Astrocyte (in vitro differentiated cells and primary cell): ENCODE results near the gene EPB41L4B. TPM values are rescaled to one million over a fixed set of nuclear protein-coding genes. Genes with fewer than 3 reads are reported as not detected.

Source experiments
- DNase-seq: peaks from one replicate; pipeline ENCODE4 v3.0.0-alpha.2; 2010; ENCODE audit warnings: low read depth
- FAIRE-seq: peaks from 2 replicates; lab custom pipeline; 2011; peaks lifted over from hg19 to GRCh38; lab: Jason Lieb, UNC
- H2AFZ ChIP-seq: 2 replicates; pipeline ENCODE4 v1.6.0; 2012; ENCODE audit warnings: low read depth, low read length, inconsistent platforms
- H3K27ac ChIP-seq: 2 replicates; pipeline ENCODE4 v1.5.1; 2011; ENCODE audit warnings: low read depth, low read length, inconsistent platforms
- H3K27me3 ChIP-seq: 2 replicates; pipeline ENCODE4 v1.6.0; 2011; ENCODE audit warnings: low read length, inconsistent platforms; ENCODE audit not compliant: insufficient read depth
- H3K36me3 ChIP-seq: 2 replicates; pipeline ENCODE4 v1.5.1; 2011; ENCODE audit warnings: low read length, inconsistent platforms; ENCODE audit not compliant: insufficient read depth
- H3K4me1 ChIP-seq: 2 replicates; pipeline ENCODE4 v1.5.1; 2011; ENCODE audit warnings: low read length, inconsistent platforms; ENCODE audit not compliant: insufficient read depth
- H3K4me2 ChIP-seq: 2 replicates; pipeline ENCODE4 v1.6.0; 2012; ENCODE audit warnings: low read length, inconsistent platforms
- H3K4me3 ChIP-seq: 2 replicates; pipeline ENCODE4 v1.5.1; 2011; ENCODE audit warnings: low read depth, mild to moderate bottlenecking, low read length, inconsistent platforms; ENCODE audit not compliant: insufficient read depth
- H3K79me2 ChIP-seq: 2 replicates; pipeline ENCODE4 v1.6.0; 2012; ENCODE audit warnings: mild to moderate bottlenecking, low read length, inconsistent platforms; ENCODE audit not compliant: insufficient read depth
- H3K9ac ChIP-seq: 2 replicates; pipeline ENCODE4 v1.6.0; 2012; ENCODE audit warnings: mild to moderate bottlenecking, low read length, inconsistent platforms
- H3K9me3 ChIP-seq: 2 replicates; pipeline ENCODE4 v1.5.1; 2012; ENCODE audit warnings: low read depth, mild to moderate bottlenecking, low read length, inconsistent platforms; ENCODE audit not compliant: insufficient read depth
- H4K20me1 ChIP-seq: 2 replicates; pipeline ENCODE4 v1.6.0; 2012; ENCODE audit warnings: low read length, inconsistent platforms; ENCODE audit not compliant: insufficient read depth
- H3K27ac Mint-ChIP-seq: one replicate; pipeline ENCODE4 v1.8.0; 2021; ENCODE audit warnings: mild to moderate bottlenecking, mixed read lengths; ENCODE audit not compliant: unreplicated experiment
- H3K27me3 Mint-ChIP-seq: one replicate; pipeline ENCODE4 v1.8.0; 2021; ENCODE audit warnings: low read depth, mixed read lengths; ENCODE audit not compliant: unreplicated experiment
- H3K36me3 Mint-ChIP-seq: one replicate; pipeline ENCODE4 v1.8.0; 2021; ENCODE audit warnings: low read depth, mixed read lengths; ENCODE audit not compliant: unreplicated experiment
- H3K4me1 Mint-ChIP-seq: one replicate; pipeline ENCODE4 v1.8.0; 2021; ENCODE audit warnings: low read depth, mixed read lengths; ENCODE audit not compliant: unreplicated experiment
- H3K4me3 Mint-ChIP-seq: one replicate; pipeline ENCODE4 v1.8.0; 2021; ENCODE audit warnings: mild to moderate bottlenecking, moderate library complexity, mixed read lengths; ENCODE audit not compliant: unreplicated experiment
- H3K9me3 Mint-ChIP-seq: one replicate; pipeline ENCODE4 v1.8.0; 2021; ENCODE audit warnings: mild to moderate bottlenecking, mixed read lengths; ENCODE audit not compliant: unreplicated experiment
- EZH2 ChIP-seq: IDR thresholded peaks from 2 replicates; pipeline ENCODE4 v1.6.1; 2012; ENCODE audit warnings: mild to moderate bottlenecking, low read length, inconsistent platforms; ENCODE audit not compliant: insufficient read depth
- total RNA-seq: library from RNA; stranded (reverse); gene quantifications from 2 replicates; pipeline ENCODE4 v1.2.1, GENCODE V29; 2021
- TF ChIP-seq, protein P1 (sequence below): IDR thresholded peaks from 2 replicates; pipeline ENCODE4 v1.5.1; 2011; ENCODE audit warnings: low read depth, mild to moderate bottlenecking, inconsistent platforms, low read length, moderate library complexity; ENCODE audit not compliant: insufficient read depth

Gene EPB41L4B
- total RNA-seq, 1 donor from 2014 or later, result 2.0 TPM

DNA sequence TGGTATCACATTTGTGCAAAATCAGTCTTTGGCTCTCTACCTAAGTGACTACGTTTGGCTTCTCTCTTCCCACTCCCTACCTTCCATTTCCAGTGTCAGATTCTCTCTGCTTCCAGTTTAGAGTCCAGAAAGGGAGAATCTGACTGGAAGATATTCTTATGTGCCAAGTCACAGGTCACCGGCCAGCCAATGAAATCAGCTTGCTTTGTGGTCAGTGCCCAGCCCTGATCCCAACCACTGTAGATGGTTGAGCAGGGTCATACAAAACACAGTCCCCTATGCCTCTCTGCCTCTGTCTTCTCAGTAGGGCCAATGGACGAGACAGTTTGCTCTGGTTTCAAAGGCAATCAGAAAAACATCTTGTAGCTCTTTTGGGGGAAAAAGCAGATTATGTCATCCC is 15.6 kb upstream of the EPB41L4B start:
- H3K27ac ChIP-seq, result no peak overlapping the region
- H3K9me3 Mint-ChIP-seq, result no peaks in the 10 kb centered on the region
- no peak overlapping the region for H3K4me2 ChIP-seq
- DNase-seq (no peak), FAIRE-seq (no peak)
- no peaks in the 10 kb centered on the region for H3K4me1 ChIP-seq
- no peaks in the 10 kb centered on the region for H3K36me3 Mint-ChIP-seq
- H3K79me2 ChIP-seq, result no peaks in the 10 kb centered on the region
- no peak overlapping the region for H2AFZ ChIP-seq
- H3K27me3 Mint-ChIP-seq, result peaks cover 6% of the 10 kb centered on the region
- no peaks in the 10 kb centered on the region for H3K4me1 Mint-ChIP-seq
- no peak overlapping the region for H3K4me3 ChIP-seq
- no peaks in the 10 kb centered on the region for H4K20me1 ChIP-seq
- no peak overlapping the region for H3K4me3 Mint-ChIP-seq
- peaks cover 18% of the 10 kb centered on the region for H3K27me3 ChIP-seq
- no peak overlapping the region for H3K27ac Mint-ChIP-seq
- no peak overlapping the region for H3K9ac ChIP-seq
- H3K36me3 ChIP-seq, result no peaks in the 10 kb centered on the region
- no peaks in the 10 kb centered on the region for H3K9me3 ChIP-seq
- TF ChIP-seq, protein P1, sequence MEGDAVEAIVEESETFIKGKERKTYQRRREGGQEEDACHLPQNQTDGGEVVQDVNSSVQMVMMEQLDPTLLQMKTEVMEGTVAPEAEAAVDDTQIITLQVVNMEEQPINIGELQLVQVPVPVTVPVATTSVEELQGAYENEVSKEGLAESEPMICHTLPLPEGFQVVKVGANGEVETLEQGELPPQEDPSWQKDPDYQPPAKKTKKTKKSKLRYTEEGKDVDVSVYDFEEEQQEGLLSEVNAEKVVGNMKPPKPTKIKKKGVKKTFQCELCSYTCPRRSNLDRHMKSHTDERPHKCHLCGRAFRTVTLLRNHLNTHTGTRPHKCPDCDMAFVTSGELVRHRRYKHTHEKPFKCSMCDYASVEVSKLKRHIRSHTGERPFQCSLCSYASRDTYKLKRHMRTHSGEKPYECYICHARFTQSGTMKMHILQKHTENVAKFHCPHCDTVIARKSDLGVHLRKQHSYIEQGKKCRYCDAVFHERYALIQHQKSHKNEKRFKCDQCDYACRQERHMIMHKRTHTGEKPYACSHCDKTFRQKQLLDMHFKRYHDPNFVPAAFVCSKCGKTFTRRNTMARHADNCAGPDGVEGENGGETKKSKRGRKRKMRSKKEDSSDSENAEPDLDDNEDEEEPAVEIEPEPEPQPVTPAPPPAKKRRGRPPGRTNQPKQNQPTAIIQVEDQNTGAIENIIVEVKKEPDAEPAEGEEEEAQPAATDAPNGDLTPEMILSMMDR, result no peak
- TF ChIP-seq EZH2, result no peak

- Mint-ChIP-seq H3K4me3 (no peak overlapping the region), H3K9me3 (no peaks in the 10 kb centered on the region), H3K27ac (no peak overlapping the region), H3K27me3 (peaks cover 6% of the 10 kb centered on the region), H3K36me3 (no peaks in the 10 kb centered on the region), H3K4me1 (no peaks in the 10 kb centered on the region)
- DNase-seq (no peak), FAIRE-seq (no peak)
- Histone ChIP-seq H3K27ac (no peak overlapping the region), H3K4me1 (no peaks in the 10 kb centered on the region), H3K36me3 (no peaks in the 10 kb centered on the region), H3K9ac (no peak overlapping the region), H3K9me3 (no peaks in the 10 kb centered on the region), H3K79me2 (no peaks in the 10 kb centered on the region), H2AFZ (no peak overlapping the region), H3K27me3 (peaks cover 18% of the 10 kb centered on the region), H3K4me3 (no peak overlapping the region), H4K20me1 (no peaks in the 10 kb centered on the region), H3K4me2 (no peak overlapping the region)
- TF ChIP-seq, protein P1, result no peak
- no peak for TF ChIP-seq EZH2
Measured at GRCh38 chr9:109335929-109336328, 15.1 kb upstream of the EPB41L4B start.

DNA sequence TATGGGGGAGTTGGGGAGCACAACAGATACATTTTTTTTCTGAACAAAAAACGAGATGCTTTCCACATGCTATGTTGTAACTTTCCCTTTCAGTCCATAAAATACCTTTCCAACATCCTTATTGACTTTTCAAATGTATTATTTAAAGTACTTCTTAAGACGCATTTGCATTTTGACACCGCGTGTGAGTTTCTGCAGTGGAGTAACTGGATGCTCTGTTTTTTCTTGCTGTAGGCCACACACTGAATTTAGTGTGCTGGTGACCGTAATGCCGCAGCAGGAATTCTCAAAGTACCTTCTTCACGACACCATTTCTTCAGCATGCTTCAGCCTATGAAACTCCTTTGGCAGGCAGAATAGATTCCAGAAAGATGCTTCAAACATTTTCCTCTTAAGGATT is 14.3 kb upstream of the EPB41L4B start:
- H3K4me1 ChIP-seq, result no peaks in the 10 kb centered on the region
- no peak for FAIRE-seq
- no peaks in the 10 kb centered on the region for H3K79me2 ChIP-seq

More for the DNA sequence above, 14.3 kb upstream of the EPB41L4B start:
- DNase-seq, result no peak
- no peaks in the 10 kb centered on the region for H3K36me3 Mint-ChIP-seq
- peaks cover 6% of the 10 kb centered on the region for H3K27me3 Mint-ChIP-seq
- Histone ChIP-seq H3K9me3 (no peaks in the 10 kb centered on the region), H3K9ac (no peak overlapping the region), H3K27ac (no peak overlapping the region), H4K20me1 (no peaks in the 10 kb centered on the region), H3K4me3 (no peak overlapping the region), H2AFZ (no peak overlapping the region), H3K27me3 (peaks cover 18% of the 10 kb centered on the region), H3K4me2 (no peak overlapping the region), H3K36me3 (no peaks in the 10 kb centered on the region)
- no peaks in the 10 kb centered on the region for H3K9me3 Mint-ChIP-seq
- H3K27ac Mint-ChIP-seq, result no peak overlapping the region
- H3K4me1 Mint-ChIP-seq, result no peaks in the 10 kb centered on the region
- TF ChIP-seq, protein P1, result no peak
- H3K4me3 Mint-ChIP-seq, result no peak overlapping the region
